ENCODE results near the gene MERTK. TPM values are rescaled to one million over a fixed set of nuclear protein-coding genes. Genes with fewer than 3 reads are reported as not detected.

Gene MERTK
- total RNA-seq, 2 donors from 2014 or later = 22.2 to 43.6 TPM

DNA sequence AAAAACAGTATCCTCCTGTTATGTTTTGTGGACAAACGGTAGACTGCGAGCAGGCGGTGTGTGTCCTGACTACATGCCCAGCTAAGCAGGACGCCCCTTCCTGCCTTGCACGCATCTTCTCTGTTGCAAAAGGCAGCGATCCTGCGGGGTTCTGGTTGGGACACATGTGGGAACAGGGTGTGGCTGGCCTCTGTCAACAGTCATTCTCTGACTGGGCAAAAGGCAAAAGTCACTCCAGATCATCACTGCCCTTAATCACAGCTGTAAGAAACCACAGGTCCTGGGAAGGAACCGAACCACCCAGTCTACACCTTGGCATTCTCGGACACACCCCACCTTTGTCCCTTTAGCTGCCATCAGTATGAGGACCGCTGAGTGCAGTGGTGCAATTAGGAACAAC, 112.3 kb downstream of the MERTK start:
- 88% methylated on average over 10 of the region's 10 CpGs for WGBS
- intact Hi-C loops (cut with DNase I) = no loop called here
- Histone ChIP-seq H3K9me3 (no peaks in the 10 kb centered on the region), H3K27ac (no peak overlapping the region), H3K27me3 (replicated peaks; ENCODE audit: insufficient read depth) (no peaks in the 10 kb centered on the region), H3K4me3 (no peak overlapping the region), H3K4me1 (replicated peaks) (no peaks in the 10 kb centered on the region), H3K36me3 (peaks cover 0 to 10% of the 10 kb centered on the region in 2 donors)
- no peak for TF ChIP-seq POLR2A (IDR thresholded peaks at IDR 0.05)
- TF ChIP-seq, protein P1, sequence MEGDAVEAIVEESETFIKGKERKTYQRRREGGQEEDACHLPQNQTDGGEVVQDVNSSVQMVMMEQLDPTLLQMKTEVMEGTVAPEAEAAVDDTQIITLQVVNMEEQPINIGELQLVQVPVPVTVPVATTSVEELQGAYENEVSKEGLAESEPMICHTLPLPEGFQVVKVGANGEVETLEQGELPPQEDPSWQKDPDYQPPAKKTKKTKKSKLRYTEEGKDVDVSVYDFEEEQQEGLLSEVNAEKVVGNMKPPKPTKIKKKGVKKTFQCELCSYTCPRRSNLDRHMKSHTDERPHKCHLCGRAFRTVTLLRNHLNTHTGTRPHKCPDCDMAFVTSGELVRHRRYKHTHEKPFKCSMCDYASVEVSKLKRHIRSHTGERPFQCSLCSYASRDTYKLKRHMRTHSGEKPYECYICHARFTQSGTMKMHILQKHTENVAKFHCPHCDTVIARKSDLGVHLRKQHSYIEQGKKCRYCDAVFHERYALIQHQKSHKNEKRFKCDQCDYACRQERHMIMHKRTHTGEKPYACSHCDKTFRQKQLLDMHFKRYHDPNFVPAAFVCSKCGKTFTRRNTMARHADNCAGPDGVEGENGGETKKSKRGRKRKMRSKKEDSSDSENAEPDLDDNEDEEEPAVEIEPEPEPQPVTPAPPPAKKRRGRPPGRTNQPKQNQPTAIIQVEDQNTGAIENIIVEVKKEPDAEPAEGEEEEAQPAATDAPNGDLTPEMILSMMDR (IDR thresholded peaks at IDR 0.05) = no peak
- TF ChIP-seq POLR2AphosphoS5 (IDR thresholded peaks at IDR 0.05) = no peak
- no peak for DNase-seq (ENCODE audit: low spot score)

- intact Hi-C loops (cut with DNase I) = no loop called here
Observed at GRCh38 chr2:112012556-112012955, 114.1 kb downstream of the MERTK start.

GRCh38 chr2:112018846-112019245, 120.4 kb downstream of the MERTK start:
- WGBS = 82% methylated on average over 8 of the region's 8 CpGs
- TF ChIP-seq POLR2AphosphoS5 (IDR thresholded peaks at IDR 0.05) (no peak), POLR2A (IDR thresholded peaks at IDR 0.05) (no peak)
- TF ChIP-seq, protein P1 (IDR thresholded peaks at IDR 0.05) = no peak
- H3K4me3 ChIP-seq = no peak overlapping the region
- no peaks in the 10 kb centered on the region for H3K4me1 ChIP-seq (replicated peaks)
- no peak overlapping the region for H3K27ac ChIP-seq
- no peaks in the 10 kb centered on the region for H3K9me3 ChIP-seq
- intact Hi-C loops (cut with DNase I) = no loop called here
- DNase-seq (ENCODE audit: low spot score) = no peak
- H3K27me3 ChIP-seq (replicated peaks; ENCODE audit: insufficient read depth) = no peaks in the 10 kb centered on the region
- H3K36me3 ChIP-seq = no peaks in the 10 kb centered on the region

More at GRCh38 chr2:112012556-112012955, 114.1 kb downstream of the MERTK start:
- H3K4me1 ChIP-seq (replicated peaks) = no peaks in the 10 kb centered on the region
- DNase-seq (ENCODE audit: low spot score) = no peak
- TF ChIP-seq POLR2A (IDR thresholded peaks at IDR 0.05) (no peak), POLR2AphosphoS5 (IDR thresholded peaks at IDR 0.05) (no peak)
- TF ChIP-seq, protein P1 (IDR thresholded peaks at IDR 0.05) = no peak
- 96% methylated on average over 4 of the region's 5 CpGs for WGBS
- H3K27ac ChIP-seq = no peak overlapping the region
- no peaks in the 10 kb centered on the region for H3K9me3 ChIP-seq
- H3K4me3 ChIP-seq = no peak overlapping the region
- H3K27me3 ChIP-seq (replicated peaks; ENCODE audit: insufficient read depth) = no peaks in the 10 kb centered on the region
- H3K36me3 ChIP-seq = peaks cover 0 to 10% of the 10 kb centered on the region in 2 donors

- TF ChIP-seq, protein P1 (IDR thresholded peaks at IDR 0.05) = no peak
- no peak for TF ChIP-seq POLR2AphosphoS5 (IDR thresholded peaks at IDR 0.05)
- no peak for TF ChIP-seq POLR2A (IDR thresholded peaks at IDR 0.05)
- Histone ChIP-seq H3K4me1 (replicated peaks) (no peaks in the 10 kb centered on the region), H3K36me3 (no peaks in the 10 kb centered on the region), H3K27me3 (replicated peaks; ENCODE audit: insufficient read depth) (no peaks in the 10 kb centered on the region), H3K27ac (no peak overlapping the region), H3K4me3 (no peak overlapping the region), H3K9me3 (no peaks in the 10 kb centered on the region)
- DNase-seq (ENCODE audit: low spot score) = no peak
- intact Hi-C loops (cut with DNase I) = no loop called here
- WGBS = 67% methylated on average over 4 of the region's 4 CpGs
Observed at GRCh38 chr2:112019569-112019982, 121.2 kb downstream of the MERTK start.

DNA sequence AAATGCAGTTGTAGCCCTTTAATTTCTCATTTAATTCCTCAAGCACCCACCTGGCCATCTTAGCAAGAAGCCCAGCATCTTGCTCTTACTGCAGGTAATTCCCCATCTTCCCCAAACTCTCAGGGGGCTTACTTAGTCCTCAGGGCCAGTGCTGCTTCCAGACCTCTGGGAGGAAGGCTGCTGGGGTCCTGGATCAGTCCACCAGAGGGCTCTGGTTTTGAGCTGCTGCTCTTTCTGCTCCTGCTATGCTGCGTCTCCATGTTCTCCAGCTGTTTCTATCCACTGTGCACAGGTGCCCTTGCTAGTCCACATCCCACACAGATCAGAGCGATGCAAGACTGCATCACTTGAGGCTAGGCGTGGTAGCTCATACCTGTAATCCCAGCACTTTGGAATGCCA, 122.2 kb downstream of the MERTK start:
- H3K4me3 ChIP-seq = no peak overlapping the region
- intact Hi-C loops (cut with DNase I) = no loop called here
- H3K27me3 ChIP-seq (replicated peaks; ENCODE audit: insufficient read depth) = no peaks in the 10 kb centered on the region
- DNase-seq (ENCODE audit: low spot score) = no peak
- 67% methylated on average over 3 of the region's 3 CpGs for WGBS
- H3K4me1 ChIP-seq (replicated peaks) = no peaks in the 10 kb centered on the region
- no peak overlapping the region for H3K27ac ChIP-seq
- no peaks in the 10 kb centered on the region for H3K36me3 ChIP-seq
- TF ChIP-seq POLR2AphosphoS5 (IDR thresholded peaks at IDR 0.05) (no peak), POLR2A (IDR thresholded peaks at IDR 0.05) (no peak)
- TF ChIP-seq, protein P1 (IDR thresholded peaks at IDR 0.05) = no peak
- no peaks in the 10 kb centered on the region for H3K9me3 ChIP-seq
